ENCODE measurements around the gene SSC5D.

DNA sequence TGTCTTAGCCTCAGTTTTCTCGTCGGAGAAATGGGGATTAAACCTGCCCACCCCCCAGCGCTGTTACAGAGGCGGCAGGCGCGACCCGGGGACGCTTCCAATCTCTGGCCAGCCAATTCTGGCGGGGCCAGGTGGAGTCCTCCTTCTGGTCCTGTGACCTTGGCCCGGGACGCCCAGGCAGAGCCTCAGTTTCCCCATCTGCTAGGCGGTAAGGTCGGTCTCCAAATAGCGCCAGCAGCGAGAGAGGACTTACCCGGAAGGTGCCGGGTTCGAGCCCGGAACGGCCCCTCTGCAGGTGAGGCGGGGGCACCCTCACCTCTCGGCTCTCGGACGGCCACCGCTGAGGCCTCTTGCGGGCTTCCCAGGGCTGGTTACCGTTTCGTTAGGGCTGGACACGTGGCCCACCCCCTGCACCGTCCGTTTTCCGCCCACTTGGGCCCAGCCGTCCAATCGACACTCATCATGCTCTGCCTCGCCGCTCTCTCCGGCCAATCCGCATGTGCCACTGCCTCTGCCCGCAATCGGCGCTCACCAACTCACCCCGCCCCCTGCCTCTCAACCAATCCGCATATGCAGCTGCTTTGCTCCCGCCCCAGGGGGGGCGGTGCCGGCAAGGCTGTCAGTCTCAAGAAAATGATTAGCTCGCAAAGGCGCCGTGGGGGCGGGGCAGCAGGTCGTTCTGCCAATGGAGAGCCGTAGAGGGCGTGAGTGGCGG, 26.8 kb upstream of the SSC5D start, which contains the start of gene ISOC2:
- TF ChIP-seq ZNF404 (tag by site-specific recombination; IDR thresholded peaks at IDR 0.05) (no peak), ZNF274 (IDR thresholded peaks at IDR 0.05; ENCODE audit: low read length) (no peak), ZNF274 (tag by site-specific recombination; IDR thresholded peaks at IDR 0.05; ENCODE audit: borderline replicate concordance) (no peak), YY1 (tag by site-specific recombination; IDR thresholded peaks at IDR 0.05) (no peak), ZNF292 (tag by site-specific recombination; IDR thresholded peaks at IDR 0.05; ENCODE audit: borderline replicate concordance, low read depth) (no peak), ZFP41 (tag by site-specific recombination; IDR thresholded peaks at IDR 0.05; ENCODE audit: borderline replicate concordance) (no peak), ZNF341 (tag by site-specific recombination; IDR thresholded peaks at IDR 0.05; ENCODE audit: low read depth) (no peak)
- TF ChIP-seq, protein P1, sequence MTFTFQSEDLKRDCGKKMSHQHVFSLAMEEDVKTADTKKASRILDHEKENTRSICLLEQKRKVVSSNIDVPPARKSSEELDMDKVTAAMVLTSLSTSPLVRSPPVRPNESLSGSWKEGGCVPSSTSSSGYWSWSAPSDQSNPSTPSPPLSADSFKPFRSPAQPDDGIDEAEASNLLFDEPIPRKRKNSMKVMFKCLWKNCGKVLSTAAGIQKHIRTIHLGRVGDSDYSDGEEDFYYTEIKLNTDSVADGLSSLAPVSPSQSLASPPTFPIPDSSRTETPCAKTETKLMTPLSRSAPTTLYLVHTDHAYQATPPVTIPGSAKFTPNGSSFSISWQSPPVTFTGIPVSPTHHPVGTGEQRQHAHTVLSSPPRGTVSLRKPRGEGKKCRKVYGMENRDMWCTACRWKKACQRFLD (tag by site-specific recombination; IDR thresholded peaks at IDR 0.05) = no peak
- TF ChIP-seq, protein P2, sequence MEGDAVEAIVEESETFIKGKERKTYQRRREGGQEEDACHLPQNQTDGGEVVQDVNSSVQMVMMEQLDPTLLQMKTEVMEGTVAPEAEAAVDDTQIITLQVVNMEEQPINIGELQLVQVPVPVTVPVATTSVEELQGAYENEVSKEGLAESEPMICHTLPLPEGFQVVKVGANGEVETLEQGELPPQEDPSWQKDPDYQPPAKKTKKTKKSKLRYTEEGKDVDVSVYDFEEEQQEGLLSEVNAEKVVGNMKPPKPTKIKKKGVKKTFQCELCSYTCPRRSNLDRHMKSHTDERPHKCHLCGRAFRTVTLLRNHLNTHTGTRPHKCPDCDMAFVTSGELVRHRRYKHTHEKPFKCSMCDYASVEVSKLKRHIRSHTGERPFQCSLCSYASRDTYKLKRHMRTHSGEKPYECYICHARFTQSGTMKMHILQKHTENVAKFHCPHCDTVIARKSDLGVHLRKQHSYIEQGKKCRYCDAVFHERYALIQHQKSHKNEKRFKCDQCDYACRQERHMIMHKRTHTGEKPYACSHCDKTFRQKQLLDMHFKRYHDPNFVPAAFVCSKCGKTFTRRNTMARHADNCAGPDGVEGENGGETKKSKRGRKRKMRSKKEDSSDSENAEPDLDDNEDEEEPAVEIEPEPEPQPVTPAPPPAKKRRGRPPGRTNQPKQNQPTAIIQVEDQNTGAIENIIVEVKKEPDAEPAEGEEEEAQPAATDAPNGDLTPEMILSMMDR (tag by site-specific recombination; IDR thresholded peaks at IDR 0.05) = no peak
- TF ChIP-seq, protein P3, sequence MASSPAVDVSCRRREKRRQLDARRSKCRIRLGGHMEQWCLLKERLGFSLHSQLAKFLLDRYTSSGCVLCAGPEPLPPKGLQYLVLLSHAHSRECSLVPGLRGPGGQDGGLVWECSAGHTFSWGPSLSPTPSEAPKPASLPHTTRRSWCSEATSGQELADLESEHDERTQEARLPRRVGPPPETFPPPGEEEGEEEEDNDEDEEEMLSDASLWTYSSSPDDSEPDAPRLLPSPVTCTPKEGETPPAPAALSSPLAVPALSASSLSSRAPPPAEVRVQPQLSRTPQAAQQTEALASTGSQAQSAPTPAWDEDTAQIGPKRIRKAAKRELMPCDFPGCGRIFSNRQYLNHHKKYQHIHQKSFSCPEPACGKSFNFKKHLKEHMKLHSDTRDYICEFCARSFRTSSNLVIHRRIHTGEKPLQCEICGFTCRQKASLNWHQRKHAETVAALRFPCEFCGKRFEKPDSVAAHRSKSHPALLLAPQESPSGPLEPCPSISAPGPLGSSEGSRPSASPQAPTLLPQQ (tag by site-specific recombination; IDR thresholded peaks at IDR 0.05) = no peak
